HG02623 (cell line): ENCODE data around the gene SPINT2.
"Not testable (repeated sequence)": the region's sequence is repeated elsewhere in the genome, so short reads cannot be mapped to it uniquely, and the experiment has no call there.

Experiments used
- ATAC-seq: cut with Tn5 transposase; IDR thresholded peaks from one replicate; pipeline ENCODE4 v1.9.1; 2021; ENCODE audit warnings: moderate library complexity; ENCODE audit not compliant: unreplicated experiment

SPINT2 gene

DNA sequence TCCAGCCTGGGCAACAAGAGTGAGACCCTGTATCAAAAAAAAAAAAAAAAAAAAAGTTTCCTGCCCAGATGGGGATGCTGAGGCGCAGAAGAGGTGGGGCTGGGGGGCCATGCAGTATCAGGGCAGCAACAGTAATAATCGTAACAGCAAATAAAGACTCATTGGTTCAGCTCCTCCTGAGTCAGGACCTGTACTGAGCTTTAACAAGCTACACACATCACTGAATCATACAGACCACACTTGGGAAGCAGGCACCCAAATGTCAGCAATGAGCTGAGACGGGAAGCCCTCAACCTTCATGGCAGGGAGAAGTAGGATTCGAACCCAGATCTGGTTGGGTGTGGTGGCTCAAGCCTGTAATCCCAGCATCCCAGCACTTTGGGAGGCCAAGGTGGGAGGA is 29.8 kb upstream of the SPINT2 start:
- ATAC-seq, result no peak

DNA sequence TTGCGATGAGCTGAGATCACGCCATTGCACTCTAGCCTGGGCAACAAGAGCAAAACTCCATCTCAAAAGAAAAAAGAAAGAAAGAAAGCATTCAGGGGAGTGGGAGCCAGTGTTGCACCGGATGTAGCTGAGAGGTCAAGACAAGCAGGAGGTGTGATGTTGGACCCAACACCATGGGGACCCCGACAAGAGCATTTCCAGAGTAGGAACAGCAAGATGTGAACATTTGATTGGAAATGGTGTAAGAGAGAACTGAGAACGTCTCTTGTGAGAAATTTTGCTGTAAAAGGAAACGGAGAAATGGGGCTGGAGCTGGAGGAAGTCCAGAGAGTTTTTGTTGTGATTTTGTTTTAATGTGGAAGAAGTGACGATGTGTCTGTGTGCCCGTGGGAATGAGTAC is 24.6 kb upstream of the SPINT2 start:
- no peak for ATAC-seq

DNA sequence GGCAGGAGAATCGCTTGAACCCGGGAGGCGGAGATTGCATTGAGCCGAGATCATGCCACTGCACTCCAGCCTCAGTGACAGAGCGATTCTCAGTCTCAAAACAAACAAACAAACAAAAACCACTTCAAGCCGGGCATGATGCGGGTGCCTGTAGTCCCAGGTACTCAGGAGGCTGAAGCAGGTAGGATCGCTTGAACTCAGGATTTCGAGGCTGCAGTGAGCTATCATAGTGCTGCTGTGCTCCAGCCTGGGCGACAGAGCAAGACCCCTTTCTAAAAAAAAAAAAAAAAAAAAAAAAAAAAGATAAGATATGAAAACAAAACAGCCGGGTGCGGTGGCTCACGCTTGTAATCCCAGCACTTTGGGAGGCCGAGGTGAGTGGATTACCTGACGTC is 21.1 kb upstream of the SPINT2 start:
- ATAC-seq, result no peak

DNA sequence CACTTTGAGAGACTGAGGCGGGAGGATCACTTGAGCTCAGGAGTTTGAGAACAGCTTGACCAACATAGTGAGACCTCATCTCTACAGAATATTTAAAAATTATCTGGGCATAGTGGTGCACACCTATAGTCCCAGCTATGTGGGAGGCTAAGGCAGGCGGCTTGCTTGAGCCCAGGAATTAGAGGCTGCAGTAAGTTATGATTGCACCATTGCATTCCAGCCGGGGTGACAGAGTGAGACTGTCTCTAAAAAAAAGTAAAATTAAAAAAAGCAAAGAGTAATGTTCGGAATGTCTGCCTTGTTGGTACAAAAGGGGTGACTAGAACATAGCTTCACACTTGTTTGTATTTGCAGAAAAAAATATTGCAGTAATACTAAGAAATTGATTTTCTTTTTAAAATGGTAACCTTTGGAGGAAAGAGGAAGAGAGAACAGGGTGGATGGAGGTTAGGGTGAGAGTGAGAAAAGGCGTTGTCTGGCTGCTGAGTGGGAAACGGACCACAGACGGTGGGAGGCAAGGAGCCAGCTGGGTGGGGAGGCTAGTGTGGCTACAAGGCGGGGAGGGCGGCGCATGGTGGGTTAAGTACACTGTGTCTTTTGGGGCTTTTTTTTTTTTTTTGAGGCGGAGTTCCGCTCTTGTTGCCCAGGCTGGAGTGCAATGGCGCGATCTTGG is 18.4 kb upstream of the SPINT2 start:
- no peak for ATAC-seq

DNA sequence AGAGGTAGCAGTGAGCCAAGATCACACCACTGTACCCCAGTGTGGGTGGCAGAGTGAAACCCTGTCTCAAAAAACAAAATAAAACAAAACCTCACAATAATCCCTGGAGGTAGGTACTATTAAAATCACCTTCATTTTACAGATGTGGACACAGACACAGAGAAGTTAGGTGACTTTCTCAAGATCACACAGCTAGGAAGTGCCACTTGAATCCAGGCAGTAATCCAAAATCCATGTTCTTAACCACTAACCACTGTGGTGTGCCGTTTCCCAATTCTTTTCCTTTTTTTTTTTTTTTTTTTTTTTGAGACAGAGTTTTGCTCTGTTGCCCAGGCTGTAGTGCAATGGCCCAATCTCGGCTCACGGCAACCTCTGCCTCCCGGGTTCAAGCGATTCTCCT is 17.2 kb upstream of the SPINT2 start:
- ATAC-seq, result no peak

DNA sequence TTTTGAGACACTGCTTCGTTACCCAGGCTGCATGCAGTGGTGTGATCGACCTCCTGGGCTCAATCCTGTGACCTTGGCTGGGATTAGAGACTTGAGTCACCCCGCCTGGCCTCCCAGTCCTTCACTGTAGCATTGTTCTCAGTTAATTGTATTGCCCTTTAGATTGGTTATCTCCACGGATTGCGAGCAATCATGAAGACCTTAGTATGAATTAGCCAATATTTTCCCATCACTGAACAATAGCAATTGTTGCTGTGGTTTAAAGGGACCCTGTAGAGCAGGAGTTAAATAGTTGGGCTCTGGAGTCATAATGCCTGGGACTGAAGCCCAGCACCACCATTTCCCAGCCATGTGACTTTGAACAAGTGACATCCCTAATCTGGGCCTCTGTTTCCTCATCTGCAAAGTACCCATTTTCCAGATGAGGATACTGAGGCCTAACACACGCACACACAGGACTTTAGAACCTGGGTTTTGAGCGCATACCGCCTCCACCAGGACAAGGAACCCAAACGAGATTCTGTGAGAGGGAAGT is 16.6 kb upstream of the SPINT2 start:
- ATAC-seq, result no peak

DNA sequence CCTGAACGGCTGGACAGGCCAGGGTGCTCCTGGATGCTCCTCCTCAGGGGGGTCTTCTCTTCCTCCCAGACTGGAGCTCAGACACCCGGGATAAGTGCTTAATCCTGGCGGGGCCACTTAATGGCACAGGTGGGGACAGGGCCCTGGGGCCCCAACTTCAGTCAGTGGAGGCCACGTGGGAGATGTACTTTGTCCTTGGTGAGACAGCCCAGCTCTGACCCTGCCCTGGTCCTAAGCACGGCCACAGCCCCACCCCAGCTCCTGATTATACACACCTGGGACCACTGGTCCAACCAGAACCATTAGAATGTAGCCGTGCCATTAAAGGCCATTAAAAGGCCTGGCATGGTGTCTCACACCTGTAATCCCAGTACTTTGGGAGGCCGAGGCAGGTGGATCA is 16.0 kb upstream of the SPINT2 start:
- ATAC-seq, result no peak

DNA sequence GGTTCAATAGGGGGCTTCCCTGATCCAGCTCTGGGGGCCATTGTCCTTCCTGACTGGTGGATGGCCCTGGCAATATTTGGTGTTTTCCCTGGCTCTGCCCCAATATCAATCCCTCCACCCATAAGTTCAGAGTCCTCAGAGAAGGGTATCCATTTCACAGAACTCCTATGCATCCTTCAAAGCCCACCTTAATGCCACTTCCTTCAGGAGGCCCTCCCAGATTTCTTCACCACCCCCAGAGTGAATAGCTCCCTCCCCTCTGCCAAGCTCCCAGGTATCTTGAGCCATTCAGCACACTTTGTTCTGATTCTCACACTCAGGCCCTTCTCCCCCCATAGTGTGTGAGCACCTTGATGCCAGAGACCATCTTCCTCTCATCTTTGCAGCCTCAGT is 13.9 kb upstream of the SPINT2 start:
- ATAC-seq, result no peak

DNA sequence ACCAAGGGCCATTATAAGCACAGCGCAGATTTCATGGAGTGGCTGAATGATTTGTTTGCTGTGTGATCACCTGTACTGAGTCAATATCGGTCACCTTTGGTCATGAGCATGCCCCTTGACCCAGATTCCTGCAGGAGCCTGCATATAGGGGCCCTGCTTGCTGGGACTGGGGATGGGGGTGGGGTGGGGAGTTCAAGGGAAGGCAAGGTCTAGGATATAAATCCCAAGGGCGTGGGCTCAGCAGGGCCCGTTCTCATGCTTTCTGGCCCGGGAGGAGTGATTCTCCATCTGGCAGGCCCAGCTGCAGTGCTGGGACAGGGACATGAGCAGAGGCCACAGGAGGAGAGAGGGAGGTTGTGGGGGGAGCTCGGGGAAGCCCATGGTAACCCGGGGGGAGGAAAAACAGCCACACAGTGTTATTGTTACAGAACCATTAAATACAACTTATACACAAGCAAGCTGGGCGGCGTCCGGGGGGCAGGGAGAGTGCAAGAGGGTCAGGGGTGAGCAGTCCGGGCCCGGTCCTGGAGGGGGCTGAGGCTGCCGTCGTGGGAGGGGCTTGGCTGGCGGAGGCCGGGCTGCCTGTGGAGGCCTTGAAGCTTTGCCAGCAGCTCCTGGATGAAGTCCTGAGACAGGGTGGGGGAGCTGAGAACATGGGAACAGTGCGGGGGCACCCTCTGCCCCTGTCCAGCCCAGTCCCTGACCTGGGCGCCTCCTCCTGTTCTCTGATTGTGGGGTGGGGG is 13.4 kb upstream of the SPINT2 start:
- no peak for ATAC-seq

DNA sequence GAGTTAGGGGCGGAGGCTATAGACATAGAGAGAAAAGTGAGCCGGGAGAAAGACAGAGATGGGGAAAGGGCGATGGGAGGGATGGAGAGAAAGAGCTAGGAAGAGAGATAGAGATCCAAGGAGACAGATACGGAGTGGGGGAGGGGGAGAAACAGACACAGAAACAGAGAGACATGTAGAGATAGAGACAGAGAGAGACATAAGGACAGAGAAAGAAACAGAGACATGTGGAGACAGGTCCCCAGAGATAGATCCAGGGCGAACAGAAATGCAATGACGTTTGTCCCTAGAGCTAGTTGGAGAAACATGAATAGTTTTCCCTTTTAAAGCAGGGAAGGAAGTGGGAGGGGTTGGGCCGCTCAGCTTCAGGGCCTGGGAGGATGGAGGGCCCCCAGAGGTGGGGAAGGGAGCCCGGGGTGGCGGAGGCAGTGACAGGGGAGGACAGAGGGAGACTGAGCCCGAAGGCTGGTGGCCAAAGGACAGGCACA is 12.8 kb upstream of the SPINT2 start:
- no peak for ATAC-seq

DNA sequence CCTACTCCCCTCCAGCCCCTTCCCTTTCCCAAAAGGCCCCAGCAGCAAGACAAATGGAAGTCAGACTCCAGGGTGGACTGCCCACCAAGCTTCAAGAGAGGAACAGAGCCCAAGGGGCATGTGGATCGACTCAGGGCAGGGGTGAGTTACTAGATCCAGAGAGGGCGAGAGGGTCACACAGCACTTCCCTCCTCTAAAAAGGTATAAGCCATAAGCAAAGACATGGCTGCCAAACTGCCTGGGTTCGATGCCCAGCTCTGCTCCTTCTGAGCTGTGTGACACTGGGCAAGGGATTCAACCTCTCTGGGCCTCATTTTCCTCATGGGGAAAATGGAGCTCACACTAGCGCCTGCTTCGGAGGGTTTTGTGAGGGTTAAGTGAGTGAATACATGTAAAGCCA is 12.0 kb upstream of the SPINT2 start:
- no peak for ATAC-seq

DNA sequence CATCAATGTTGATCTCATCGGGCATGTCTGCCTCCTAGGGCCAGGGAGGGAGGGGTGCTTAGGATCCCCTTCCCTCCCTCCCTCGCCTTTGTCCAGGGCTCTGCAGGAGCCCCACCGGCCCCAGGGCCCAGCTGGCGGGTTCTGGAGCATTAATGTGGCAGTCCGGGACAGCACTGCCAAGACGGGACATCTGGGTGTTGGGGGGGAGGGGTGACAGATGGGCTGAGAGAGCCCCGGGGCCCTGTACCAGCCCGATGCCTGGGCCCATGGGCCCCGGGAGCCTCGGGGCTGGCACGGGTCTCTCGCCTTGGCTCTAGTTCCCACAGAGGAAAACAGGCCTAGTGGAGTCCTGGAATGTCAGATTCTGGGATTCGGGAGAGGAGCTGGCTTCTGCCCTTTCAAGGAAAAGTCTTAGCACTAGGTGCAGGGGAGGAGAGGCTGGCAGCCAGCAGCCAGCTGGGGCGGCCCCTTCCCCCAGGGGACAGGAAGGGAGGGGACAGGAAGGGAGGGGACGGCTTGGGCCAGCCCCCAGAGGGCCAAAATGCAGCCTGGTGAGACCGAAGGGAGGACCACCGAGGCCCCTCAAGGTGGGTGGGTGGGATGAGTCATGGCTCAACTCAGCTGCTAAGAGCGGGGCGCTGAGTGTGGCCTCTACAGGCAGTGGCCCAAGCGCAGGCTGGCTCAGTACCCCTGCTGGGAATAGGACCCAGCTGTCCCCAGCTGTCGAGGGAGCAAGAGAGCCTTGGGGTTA is 11.3 kb upstream of the SPINT2 start:
- ATAC-seq, result no peak

DNA sequence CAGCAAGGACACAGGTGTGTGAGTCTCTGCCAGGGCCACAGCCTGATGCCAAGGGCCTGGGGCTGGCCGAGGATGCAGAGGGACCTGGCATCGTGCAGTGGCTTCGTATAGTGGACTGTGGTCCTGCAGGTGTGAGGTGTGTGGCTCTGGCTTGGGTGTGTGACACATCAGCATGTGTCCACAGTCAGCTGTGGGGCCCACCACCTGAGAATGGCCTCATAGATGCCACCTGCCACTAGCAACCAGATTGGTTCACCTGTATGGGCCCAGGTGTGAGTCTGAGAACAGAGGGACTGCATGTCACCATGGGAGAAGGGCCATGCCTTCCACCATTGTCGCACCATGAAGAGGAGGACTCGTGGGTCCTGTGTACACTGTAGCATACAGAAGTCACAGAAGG is 10.6 kb upstream of the SPINT2 start:
- ATAC-seq, result no peak

DNA sequence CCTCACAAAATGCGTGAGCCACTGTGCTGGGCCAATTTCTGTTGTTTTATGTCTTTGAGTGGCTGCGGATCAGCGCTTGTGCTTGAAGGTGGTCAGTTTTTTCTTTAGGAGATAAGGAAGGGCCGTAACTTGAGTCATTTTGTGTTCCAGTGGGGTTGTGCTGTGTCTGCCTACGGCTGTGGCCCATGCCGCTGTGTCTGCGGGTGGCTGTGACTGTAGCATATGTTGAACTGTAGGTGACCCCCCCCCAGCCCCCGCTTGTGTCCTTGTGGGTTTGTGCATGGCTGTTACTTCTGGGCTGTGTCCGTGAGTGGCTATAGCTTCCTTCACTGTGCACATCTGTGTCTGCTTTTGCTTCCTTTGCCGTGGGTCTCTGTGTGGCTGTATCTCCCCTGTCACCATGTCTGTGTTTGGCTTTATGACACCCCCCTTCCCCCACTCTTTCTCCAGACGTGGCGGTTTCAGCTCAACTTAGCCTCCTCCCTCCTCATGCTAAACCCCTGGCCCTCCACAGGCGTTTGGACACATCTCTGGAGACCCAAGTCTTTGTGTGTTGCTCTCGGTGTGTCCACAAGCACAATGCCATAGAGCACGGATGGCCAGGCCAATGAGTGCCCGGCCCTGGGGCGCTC is 8.9 kb upstream of the SPINT2 start:
- no peak for ATAC-seq

DNA sequence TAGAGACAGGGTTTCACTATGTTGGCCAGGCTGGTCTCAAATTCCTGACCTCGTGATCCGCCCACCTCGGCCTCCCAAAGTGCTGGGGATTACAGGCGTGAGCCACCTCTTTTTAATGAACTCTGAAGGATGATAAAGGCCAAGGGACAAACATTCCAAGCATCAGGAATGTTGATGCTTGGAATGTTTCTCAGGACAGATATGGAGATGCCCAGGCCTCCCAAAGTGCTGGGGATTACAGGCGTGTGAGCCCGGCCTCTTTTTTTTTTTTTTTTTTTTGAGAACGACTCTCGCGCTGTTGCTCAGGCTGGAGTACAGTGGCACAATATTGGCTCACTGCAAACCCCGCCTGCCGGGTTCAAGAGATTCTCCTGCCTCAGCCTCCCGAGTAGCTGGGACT is 2.4 kb upstream of the SPINT2 start:
- not testable (repeated sequence) for ATAC-seq

DNA sequence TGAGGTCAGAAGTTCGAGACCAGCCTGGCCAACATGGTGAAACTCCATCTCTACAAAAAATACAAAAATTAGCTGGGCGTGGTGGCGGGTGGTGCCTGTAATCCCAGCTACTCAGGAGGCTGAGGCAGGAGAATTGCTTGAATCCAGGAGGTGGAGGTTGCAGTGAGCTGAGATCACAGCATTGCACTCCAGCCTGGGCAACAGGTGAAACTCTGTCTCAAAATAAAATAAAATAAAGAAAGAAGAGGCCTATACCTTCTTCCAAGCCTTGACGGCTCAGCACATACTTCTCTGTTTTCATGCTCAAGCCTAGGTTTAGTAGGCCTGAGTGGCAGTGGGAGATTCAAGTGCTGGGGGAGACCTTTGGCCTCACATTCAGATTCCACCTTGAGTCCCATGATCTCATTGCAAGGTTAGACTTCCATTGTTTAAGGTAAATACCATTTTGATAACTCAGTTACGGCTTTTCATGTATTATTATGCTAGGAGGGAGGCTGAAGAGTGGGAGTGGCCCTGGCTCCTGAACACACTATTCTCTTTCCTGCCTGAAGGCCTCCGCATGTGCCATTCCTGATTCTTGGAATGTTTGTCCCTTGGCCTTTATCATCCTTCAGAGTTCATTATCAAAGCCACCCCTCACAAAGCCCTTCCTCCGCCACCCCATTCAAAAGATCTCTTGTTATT is 1.6 kb upstream of the SPINT2 start:
- ATAC-seq, result no peak

DNA sequence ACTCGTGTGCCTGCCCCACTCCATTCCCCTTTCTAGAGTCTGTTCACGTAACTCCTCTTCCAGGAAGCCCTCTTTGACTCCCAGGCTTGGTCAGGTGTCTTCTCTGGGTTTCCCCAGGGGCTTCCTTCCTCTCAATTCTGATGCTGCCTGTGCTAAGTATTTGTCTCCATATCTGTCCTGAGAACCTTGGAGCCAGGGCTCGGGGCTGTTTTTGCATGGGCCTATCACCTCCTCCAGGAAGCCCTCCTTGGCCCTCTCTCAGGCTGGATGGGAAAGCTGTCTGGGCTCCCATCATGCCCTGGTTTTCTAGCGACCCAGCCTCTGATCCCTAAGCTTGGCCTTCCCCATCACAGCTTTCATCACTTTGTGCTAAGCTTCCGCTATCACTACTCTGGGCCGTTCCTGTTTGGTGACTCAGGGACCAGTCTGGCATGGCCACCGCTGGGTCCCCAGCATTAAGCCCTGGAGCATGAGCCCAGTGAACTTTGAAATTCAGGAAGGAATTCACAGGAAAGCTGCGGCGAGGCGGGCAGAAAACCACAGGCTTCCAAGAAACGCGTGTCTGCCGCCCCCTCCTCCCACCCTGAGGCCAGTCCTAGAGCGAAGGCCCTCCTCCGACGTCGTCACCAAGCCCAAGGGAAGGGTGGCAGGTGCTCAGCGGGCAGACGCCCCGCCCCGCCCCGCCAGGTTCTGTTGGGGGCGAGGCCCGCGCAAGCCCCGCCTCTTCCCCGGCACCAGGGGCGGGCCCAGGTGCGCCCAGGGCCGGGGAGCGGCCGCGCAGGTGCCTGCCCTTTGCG is 486 bp upstream of the SPINT2 start:
- no peak for ATAC-seq

DNA sequence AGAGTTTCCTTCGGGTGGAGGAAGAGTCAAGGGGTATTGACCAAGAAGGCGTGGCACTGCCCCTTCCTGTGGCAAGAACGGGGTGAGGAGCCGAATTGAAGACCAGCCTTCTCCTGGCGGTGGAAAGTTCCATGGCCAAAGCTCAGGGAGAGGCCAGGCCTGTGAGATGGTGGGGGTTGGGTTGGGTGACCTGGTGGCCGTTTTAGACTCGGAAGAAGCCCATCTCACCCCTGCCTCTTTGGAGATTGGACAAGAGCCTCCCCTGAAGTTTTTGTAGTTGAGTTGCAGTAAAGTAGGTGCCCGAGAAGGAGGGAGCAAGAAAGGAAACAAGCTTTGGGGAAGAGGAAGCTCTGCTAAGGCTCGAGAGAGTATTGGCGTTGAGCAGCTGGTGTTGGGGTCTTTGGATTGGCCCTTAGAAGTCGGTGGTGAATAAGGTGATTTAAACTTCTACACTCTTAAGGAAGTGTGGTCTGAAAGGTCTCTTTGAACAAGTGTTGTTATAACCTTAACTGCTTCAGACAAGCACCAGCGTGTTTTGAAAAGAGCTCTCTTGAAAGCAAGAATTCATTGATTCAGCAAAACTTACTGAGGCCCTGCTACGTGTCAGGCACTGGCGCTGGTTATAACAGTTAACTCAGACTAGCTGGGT is 964 bp downstream of the SPINT2 start:
- no peak for ATAC-seq

DNA sequence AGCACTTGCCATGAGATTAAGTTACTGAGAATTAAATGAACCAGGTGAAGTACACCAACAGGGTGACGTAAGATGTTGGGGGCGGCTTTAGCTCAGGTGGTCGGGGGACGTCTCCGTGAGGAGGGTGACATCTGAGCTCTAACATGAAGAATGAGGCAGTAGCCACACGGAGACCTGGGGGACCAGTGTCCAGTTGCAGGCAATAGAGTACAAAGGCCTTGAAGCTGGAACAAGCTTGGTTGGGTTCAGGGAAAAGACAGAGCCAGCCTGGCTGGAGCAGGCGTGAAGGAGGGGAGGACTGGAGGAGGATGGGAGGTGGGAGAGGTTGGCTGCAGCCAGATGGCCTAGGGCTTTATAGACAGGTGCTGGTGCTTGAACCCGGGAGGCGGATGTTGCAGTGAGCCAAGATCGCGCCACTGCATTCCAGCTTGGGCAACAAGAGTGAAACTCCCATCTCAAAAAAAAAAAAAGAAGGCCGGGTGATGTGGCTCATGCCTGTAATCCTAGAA is 1.6 kb downstream of the SPINT2 start:
- no peak for ATAC-seq
